SK-N-SH (cell line): ENCODE measurements around the gene CNIH2.

Experiments
- FOXJ3 ChIP-seq: sonication (generic); formaldehyde crosslinking; IDR thresholded peaks from 2 replicates; pipeline ENCODE4 v1.5.1; 2020; ENCODE audit warnings: mild to moderate bottlenecking, missing genetic modification reagents
- POLR2AphosphoS5 ChIP-seq: IDR thresholded peaks from 2 replicates; pipeline ENCODE4 v1.6.1; 2012; ENCODE audit warnings: low read depth, low read length
- SIN3A ChIP-seq: IDR thresholded peaks from 2 replicates; pipeline ENCODE4 v1.6.1; 2012; ENCODE audit warnings: low read depth, mild to moderate bottlenecking, low read length, moderate library complexity, borderline replicate concordance
- SMC3 ChIP-seq: IDR thresholded peaks from 2 replicates; pipeline ENCODE4 v1.6.1; 2012; ENCODE audit warnings: low read depth, low read length, improper control_type of control experiment
- TAF1 ChIP-seq: IDR thresholded peaks from 2 replicates; pipeline ENCODE4 v1.6.1; 2012; ENCODE audit warnings: low read depth, mild to moderate bottlenecking, low read length, moderate library complexity, borderline replicate concordance
- TF ChIP-seq, protein P1 (sequence below): fragments of 200-600 bp; sonication (generic); IDR thresholded peaks from 2 replicates; pipeline ENCODE4 v1.6.1; 2017; ENCODE audit warnings: antibody characterized with exemption, mild to moderate bottlenecking, moderate library complexity
- TF ChIP-seq, protein P2 (sequence below): IDR thresholded peaks from 2 replicates; pipeline ENCODE4 v1.6.1; 2012; ENCODE audit warnings: mild to moderate bottlenecking, low read depth, low read length, moderate library complexity
- TF ChIP-seq, protein P3 (sequence below): IDR thresholded peaks from 2 replicates; pipeline ENCODE4; 2012
- TF ChIP-seq, protein P4 (sequence below): fragments of 150-350 bp; IDR thresholded peaks from 2 replicates; pipeline ENCODE4 v1.6.1; 2016; ENCODE audit warnings: mild to moderate bottlenecking, low read depth, low read length
- TF ChIP-seq, protein P5 (sequence below): fragments of 150-350 bp; IDR thresholded peaks from 2 replicates; pipeline ENCODE4 v1.6.1; 2017; ENCODE audit warnings: antibody characterized with exemption, low read length, low read depth, borderline replicate concordance
- TF ChIP-seq, protein P6 (sequence below): IDR thresholded peaks from 2 replicates; pipeline ENCODE4 v1.4.0; 2012; ENCODE audit warnings: low read depth, borderline replicate concordance
- TF ChIP-seq, protein P7 (sequence below): IDR thresholded peaks from 2 replicates; pipeline ENCODE4 v1.4.0; 2012; ENCODE audit warnings: low read depth

DNA sequence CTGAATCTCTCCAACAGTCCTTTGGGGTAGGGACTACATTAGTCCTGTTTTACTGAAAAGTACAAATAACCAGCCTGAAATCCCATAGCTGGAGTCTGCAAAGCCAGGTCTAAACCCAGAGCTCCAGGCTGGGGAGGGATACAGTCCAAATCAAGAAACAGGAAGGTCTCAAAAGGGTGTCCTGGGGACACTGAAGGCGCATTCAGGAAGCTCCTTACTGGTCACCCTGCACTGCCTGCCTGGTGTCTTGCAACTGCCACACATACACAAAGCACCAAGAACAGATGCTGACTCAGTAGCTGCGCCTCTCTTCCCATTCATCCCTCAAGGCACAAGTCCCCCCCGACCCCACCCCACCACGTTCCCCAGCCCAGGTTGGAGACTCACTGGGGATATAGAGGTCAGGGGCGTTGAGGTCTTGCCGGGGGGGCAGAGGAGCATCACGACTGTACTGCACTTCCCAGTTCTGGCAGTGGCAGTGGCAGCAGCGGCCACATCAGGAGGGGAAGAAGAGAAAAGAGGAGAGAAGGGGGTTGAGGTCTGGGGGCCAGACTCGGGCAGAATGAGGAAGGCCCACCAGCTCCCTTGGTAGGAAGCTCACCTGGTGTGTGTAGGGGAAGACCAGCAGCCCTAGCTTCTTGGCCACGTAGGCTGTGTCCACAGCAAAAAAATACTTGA lies 9.4 kb downstream of the CNIH2 start:
- TF ChIP-seq, protein P1, sequence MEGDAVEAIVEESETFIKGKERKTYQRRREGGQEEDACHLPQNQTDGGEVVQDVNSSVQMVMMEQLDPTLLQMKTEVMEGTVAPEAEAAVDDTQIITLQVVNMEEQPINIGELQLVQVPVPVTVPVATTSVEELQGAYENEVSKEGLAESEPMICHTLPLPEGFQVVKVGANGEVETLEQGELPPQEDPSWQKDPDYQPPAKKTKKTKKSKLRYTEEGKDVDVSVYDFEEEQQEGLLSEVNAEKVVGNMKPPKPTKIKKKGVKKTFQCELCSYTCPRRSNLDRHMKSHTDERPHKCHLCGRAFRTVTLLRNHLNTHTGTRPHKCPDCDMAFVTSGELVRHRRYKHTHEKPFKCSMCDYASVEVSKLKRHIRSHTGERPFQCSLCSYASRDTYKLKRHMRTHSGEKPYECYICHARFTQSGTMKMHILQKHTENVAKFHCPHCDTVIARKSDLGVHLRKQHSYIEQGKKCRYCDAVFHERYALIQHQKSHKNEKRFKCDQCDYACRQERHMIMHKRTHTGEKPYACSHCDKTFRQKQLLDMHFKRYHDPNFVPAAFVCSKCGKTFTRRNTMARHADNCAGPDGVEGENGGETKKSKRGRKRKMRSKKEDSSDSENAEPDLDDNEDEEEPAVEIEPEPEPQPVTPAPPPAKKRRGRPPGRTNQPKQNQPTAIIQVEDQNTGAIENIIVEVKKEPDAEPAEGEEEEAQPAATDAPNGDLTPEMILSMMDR: no peak
- TF ChIP-seq, protein P2, sequence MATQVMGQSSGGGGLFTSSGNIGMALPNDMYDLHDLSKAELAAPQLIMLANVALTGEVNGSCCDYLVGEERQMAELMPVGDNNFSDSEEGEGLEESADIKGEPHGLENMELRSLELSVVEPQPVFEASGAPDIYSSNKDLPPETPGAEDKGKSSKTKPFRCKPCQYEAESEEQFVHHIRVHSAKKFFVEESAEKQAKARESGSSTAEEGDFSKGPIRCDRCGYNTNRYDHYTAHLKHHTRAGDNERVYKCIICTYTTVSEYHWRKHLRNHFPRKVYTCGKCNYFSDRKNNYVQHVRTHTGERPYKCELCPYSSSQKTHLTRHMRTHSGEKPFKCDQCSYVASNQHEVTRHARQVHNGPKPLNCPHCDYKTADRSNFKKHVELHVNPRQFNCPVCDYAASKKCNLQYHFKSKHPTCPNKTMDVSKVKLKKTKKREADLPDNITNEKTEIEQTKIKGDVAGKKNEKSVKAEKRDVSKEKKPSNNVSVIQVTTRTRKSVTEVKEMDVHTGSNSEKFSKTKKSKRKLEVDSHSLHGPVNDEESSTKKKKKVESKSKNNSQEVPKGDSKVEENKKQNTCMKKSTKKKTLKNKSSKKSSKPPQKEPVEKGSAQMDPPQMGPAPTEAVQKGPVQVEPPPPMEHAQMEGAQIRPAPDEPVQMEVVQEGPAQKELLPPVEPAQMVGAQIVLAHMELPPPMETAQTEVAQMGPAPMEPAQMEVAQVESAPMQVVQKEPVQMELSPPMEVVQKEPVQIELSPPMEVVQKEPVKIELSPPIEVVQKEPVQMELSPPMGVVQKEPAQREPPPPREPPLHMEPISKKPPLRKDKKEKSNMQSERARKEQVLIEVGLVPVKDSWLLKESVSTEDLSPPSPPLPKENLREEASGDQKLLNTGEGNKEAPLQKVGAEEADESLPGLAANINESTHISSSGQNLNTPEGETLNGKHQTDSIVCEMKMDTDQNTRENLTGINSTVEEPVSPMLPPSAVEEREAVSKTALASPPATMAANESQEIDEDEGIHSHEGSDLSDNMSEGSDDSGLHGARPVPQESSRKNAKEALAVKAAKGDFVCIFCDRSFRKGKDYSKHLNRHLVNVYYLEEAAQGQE: no peak
- TF ChIP-seq SIN3A (no peak), TAF1 (no peak), POLR2AphosphoS5 (no peak), FOXJ3 (CRISPR knock-in tag) (no peak), SMC3 (no peak)
- TF ChIP-seq, protein P3, sequence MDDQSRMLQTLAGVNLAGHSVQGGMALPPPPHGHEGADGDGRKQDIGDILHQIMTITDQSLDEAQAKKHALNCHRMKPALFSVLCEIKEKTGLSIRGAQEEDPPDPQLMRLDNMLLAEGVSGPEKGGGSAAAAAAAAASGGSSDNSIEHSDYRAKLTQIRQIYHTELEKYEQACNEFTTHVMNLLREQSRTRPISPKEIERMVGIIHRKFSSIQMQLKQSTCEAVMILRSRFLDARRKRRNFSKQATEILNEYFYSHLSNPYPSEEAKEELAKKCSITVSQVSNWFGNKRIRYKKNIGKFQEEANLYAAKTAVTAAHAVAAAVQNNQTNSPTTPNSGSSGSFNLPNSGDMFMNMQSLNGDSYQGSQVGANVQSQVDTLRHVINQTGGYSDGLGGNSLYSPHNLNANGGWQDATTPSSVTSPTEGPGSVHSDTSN: no peak
- TF ChIP-seq, protein P4, sequence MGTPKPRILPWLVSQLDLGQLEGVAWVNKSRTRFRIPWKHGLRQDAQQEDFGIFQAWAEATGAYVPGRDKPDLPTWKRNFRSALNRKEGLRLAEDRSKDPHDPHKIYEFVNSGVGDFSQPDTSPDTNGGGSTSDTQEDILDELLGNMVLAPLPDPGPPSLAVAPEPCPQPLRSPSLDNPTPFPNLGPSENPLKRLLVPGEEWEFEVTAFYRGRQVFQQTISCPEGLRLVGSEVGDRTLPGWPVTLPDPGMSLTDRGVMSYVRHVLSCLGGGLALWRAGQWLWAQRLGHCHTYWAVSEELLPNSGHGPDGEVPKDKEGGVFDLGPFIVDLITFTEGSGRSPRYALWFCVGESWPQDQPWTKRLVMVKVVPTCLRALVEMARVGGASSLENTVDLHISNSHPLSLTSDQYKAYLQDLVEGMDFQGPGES: no peak
- TF ChIP-seq, protein P5, sequence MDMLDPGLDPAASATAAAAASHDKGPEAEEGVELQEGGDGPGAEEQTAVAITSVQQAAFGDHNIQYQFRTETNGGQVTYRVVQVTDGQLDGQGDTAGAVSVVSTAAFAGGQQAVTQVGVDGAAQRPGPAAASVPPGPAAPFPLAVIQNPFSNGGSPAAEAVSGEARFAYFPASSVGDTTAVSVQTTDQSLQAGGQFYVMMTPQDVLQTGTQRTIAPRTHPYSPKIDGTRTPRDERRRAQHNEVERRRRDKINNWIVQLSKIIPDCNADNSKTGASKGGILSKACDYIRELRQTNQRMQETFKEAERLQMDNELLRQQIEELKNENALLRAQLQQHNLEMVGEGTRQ: no peak
- TF ChIP-seq, protein P6, sequence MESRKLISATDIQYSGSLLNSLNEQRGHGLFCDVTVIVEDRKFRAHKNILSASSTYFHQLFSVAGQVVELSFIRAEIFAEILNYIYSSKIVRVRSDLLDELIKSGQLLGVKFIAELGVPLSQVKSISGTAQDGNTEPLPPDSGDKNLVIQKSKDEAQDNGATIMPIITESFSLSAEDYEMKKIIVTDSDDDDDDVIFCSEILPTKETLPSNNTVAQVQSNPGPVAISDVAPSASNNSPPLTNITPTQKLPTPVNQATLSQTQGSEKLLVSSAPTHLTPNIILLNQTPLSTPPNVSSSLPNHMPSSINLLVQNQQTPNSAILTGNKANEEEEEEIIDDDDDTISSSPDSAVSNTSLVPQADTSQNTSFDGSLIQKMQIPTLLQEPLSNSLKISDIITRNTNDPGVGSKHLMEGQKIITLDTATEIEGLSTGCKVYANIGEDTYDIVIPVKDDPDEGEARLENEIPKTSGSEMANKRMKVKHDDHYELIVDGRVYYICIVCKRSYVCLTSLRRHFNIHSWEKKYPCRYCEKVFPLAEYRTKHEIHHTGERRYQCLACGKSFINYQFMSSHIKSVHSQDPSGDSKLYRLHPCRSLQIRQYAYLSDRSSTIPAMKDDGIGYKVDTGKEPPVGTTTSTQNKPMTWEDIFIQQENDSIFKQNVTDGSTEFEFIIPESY: no peak
- TF ChIP-seq, protein P7, sequence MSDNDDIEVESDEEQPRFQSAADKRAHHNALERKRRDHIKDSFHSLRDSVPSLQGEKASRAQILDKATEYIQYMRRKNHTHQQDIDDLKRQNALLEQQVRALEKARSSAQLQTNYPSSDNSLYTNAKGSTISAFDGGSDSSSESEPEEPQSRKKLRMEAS: no peak
